ENCODE data around the gene MERTK.

- TF ChIP-seq NRF1 (conservative IDR thresholded peaks at IDR 0.05; ENCODE audit: low read depth, low read length) (no peak), CTCF (IDR thresholded peaks at IDR 0.05 in 2 of 3, conservative IDR thresholded peaks at IDR 0.05 in 1 of 3; ENCODE audit: control insufficient read depth in 2 of 3, extremely low read depth in 1 of 3, insufficient read depth in 1 of 3, low read depth in 3 of 3, low read length in 3 of 3) (no peak), IKZF1 (conservative IDR thresholded peaks at IDR 0.05) (no peak), BRCA1 (IDR thresholded peaks at IDR 0.05; ENCODE audit: low read depth, low read length) (no peak), IRF3 (IDR thresholded peaks at IDR 0.05) (no peak), MTA3 (IDR thresholded peaks at IDR 0.05; ENCODE audit: borderline replicate concordance, low read length) (no peak), CBX5 (IDR thresholded peaks at IDR 0.05; ENCODE audit: low read depth) (no peak), PRDM15 (CRISPR knock-in tag; IDR thresholded peaks at IDR 0.05) (no peak), RCOR1 (conservative IDR thresholded peaks at IDR 0.05; ENCODE audit: low read depth, low read length) (no peak), USF1 (IDR thresholded peaks at IDR 0.05; ENCODE audit: borderline replicate concordance, extremely low read length, insufficient read depth, low read depth, low read length) (no peak), SIN3A (IDR thresholded peaks at IDR 0.05; ENCODE audit: low read depth, low read length) (no peak), ZNF274 (IDR thresholded peaks at IDR 0.05; ENCODE audit: insufficient read depth, insufficient read length) (no peak), POLR2A (IDR thresholded peaks at IDR 0.05; ENCODE audit: low read depth, low read length) (no peak), ZNF217 (IDR thresholded peaks at IDR 0.05) (no peak)
These were observed 76.7 kb downstream of the MERTK start for GRCh38 chr2:111975053-111975552.

Measured in GM12878 (cell line).